Breast epithelium (tissue), 4 donors: ENCODE data around the gene PPM1M. TPM values are rescaled to one million over a fixed set of nuclear protein-coding genes. Genes with fewer than 3 reads are reported as not detected.

ENCODE experiments used
- DNase-seq, 2 donors: peaks; one replicate each; pipeline ENCODE4 v3.0.0-alpha.2; 2019; ENCODE audit warnings: low spot score in 2 of 2
- H3K27ac ChIP-seq, 2 donors: fragments of 200-600 bp; sonication (generic) in 1 of 2; one replicate each; pipeline ENCODE4 v1.5.1; 2016 to 2019; ENCODE audit warnings: mild to moderate bottlenecking in 1 of 2
- H3K27me3 ChIP-seq, 2 donors: fragments of 200-600 bp; sonication (generic) in 1 of 2; one replicate each; pipeline versions ENCODE4 v1.5.1 to v1.6.0; 2017 to 2019; ENCODE audit warnings: control low read depth in 1 of 2, mild to moderate bottlenecking in 1 of 2
- H3K36me3 ChIP-seq: fragments of 200-600 bp; one replicate; pipeline ENCODE4 v1.5.1; 2019
- H3K4me1 ChIP-seq, 2 donors: fragments of 200-600 bp; sonication (generic); one replicate each; pipeline ENCODE4 v1.5.1; 2016 to 2019; ENCODE audit warnings: control low read depth in 1 of 2
- H3K4me3 ChIP-seq, 3 donors: fragments of 200-600 bp; sonication (generic); 1 replicate in 2 of 3; 2 replicates in 1 of 3; pipeline ENCODE4 v1.5.1; 2016 to 2019; ENCODE audit warnings: mild to moderate bottlenecking in 3 of 3, moderate library complexity in 2 of 3
- H3K9me3 ChIP-seq, 2 donors: fragments of 200-600 bp; sonication (generic) in 1 of 2; one replicate each; pipeline ENCODE4 v1.5.1; 2016 to 2019; ENCODE audit warnings: control low read depth in 1 of 2
- POLR2A ChIP-seq: fragments of 450-650 bp; IDR thresholded peaks from one replicate; pipeline ENCODE4 v1.6.1; 2016; ENCODE audit warnings: antibody characterized with exemption, mild to moderate bottlenecking, moderate library complexity
- POLR2AphosphoS5 ChIP-seq, 3 donors: sonication (generic); formaldehyde crosslinking; IDR thresholded peaks; one replicate each; pipeline ENCODE4 v1.6.1; 2017; ENCODE audit warnings: antibody characterized with exemption in 3 of 3
- intact Hi-C: fragments of 100-400 bp; cut with DNase I; formaldehyde crosslinking; loops from one replicate; pipeline ENCODE4 v1.15.1; 2023; ENCODE audit warnings: low total_unique reads
- total RNA-seq, 3 donors: library from RNA; depleted of rRNA; stranded (reverse); fragments of >200 nt; gene quantifications; one replicate each; pipeline ENCODE4 v1.1.0, GENCODE V29; 2016
- TF ChIP-seq, protein P1 (sequence below), 3 donors: fragments of 450-650 bp; IDR thresholded peaks; one replicate each; pipeline ENCODE4 v1.5.1; 2016 to 2017; ENCODE audit warnings: antibody characterized with exemption in 3 of 3, mild to moderate bottlenecking in 3 of 3, moderate library complexity in 3 of 3

Gene PPM1M
- 10 to 100 TPM; 15.4 to 31.2 (median 20.2) TPM for total RNA-seq

DNA sequence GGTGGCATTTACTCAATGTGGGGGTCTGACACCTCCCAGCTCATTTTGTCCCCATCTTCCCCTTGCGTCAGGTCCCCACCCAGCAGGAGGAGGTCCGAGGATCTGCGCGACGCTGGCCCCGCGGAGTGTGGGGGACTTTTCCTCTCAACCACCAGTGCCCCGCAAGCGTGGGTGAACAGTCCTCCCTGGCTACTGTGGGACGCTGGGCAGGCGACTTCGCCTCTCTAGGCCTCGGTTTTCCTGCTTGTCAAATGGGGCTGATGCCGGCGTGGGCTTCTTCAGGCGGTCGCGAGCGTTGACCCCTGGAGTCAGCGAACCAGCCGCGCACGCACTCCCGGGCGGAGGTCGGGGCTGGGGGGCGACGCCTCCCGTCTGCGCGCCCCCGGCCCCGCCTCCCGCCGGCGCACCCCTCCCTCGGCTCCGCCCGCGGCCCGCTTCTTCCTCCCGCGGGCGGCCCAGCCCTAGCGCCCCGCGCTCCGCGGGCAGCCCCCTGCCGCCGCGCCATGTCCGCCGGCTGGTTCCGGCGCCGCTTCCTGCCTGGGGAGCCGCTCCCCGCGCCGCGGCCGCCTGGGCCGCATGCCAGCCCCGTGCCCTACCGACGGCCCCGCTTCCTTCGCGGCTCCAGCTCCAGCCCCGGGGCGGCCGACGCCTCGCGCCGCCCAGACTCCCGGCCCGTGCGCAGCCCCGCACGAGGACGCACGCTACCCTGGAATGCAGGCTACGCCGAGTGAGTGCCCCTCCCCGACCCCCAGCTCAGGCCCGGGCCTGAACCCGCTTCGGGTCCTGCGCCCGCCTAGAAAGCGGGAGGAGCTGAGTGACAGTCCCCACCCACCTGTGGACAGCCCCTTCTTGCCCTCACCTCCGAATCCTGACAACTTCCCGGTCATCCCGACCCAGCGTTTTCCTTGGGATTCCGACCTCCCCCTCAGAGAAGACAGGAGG lies at the start of gene PPM1M:
PPM1M (plus strand) TSS at position 438 of the 942 bp plus-strand sequence; CDS start at position 504, 66 bp downstream.
- H3K4me3 ChIP-seq: peak within 1 kb of the TSS; percentile 55 to 90 (median 71)
- TF ChIP-seq, protein P1, sequence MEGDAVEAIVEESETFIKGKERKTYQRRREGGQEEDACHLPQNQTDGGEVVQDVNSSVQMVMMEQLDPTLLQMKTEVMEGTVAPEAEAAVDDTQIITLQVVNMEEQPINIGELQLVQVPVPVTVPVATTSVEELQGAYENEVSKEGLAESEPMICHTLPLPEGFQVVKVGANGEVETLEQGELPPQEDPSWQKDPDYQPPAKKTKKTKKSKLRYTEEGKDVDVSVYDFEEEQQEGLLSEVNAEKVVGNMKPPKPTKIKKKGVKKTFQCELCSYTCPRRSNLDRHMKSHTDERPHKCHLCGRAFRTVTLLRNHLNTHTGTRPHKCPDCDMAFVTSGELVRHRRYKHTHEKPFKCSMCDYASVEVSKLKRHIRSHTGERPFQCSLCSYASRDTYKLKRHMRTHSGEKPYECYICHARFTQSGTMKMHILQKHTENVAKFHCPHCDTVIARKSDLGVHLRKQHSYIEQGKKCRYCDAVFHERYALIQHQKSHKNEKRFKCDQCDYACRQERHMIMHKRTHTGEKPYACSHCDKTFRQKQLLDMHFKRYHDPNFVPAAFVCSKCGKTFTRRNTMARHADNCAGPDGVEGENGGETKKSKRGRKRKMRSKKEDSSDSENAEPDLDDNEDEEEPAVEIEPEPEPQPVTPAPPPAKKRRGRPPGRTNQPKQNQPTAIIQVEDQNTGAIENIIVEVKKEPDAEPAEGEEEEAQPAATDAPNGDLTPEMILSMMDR (IDR thresholded peaks at IDR 0.05): no peak
- TF ChIP-seq POLR2A: peak; percentile 15
- no peaks in the 10 kb centered on the region for H3K36me3 ChIP-seq
- H3K9me3 ChIP-seq: no peaks in the 10 kb centered on the region
- H3K27ac ChIP-seq: peak within 1 kb of the TSS; percentile 85 to 95
- DNase-seq: no peak
- no peaks in the 10 kb centered on the region for H3K27me3 ChIP-seq
- intact Hi-C loops: no loop called here
- H3K4me1 ChIP-seq: peaks cover 0 to 6% of the 10 kb centered on the region in 2 donors

- Histone ChIP-seq H3K4me3 (no peak overlapping the region), H3K27ac (peak overlapping the region; percentile 84 to 87), H3K36me3 (no peaks in the 10 kb centered on the region), H3K27me3 (no peaks in the 10 kb centered on the region), H3K4me1 (peaks cover 5 to 15% of the 10 kb centered on the region in 2 donors), H3K9me3 (no peaks in the 10 kb centered on the region)
- intact Hi-C loops: no loop called here
- TF ChIP-seq POLR2A (no peak), POLR2AphosphoS5 (IDR thresholded peaks at IDR 0.05) (peak in 2 of 3 donors; percentile 31 to 45)
- TF ChIP-seq, protein P1 (IDR thresholded peaks at IDR 0.05): no peak
- DNase-seq: peak in 1 of 2 donors; percentile 72
These were observed 49.7 kb upstream of the PPM1M start for GRCh38 chr3:52195823-52196331.

DNA sequence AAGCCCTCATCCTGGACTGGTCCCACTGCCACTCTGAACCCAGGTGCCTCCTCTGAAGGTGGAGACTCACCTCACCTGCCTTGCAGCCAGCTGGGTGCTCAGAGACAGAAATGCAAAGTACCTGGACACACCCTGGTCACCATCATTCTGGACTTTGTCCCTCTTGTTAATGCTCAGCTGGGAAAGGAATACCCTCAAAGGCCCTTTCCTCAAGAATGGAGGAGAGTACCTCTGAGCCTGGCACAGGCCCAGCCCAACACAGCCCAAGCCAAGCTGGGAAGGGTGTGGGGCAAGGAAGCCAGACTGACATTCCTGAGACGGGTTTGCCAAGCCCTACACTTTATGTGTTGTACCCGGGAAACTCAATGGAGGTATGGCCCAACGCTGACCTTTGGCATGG lies 48.6 kb upstream of the PPM1M start:
- Histone ChIP-seq H3K4me1 (peaks cover 5 to 15% of the 10 kb centered on the region in 2 donors), H3K4me3 (peak overlapping the region in 1 of 3 donors; percentile 77), H3K27ac (peak overlapping the region; percentile 84 to 87), H3K36me3 (no peaks in the 10 kb centered on the region), H3K27me3 (no peaks in the 10 kb centered on the region), H3K9me3 (no peaks in the 10 kb centered on the region)
- intact Hi-C loops: no loop called here
- TF ChIP-seq POLR2A: no peak
- TF ChIP-seq, protein P1 (IDR thresholded peaks at IDR 0.05): no peak
- TF ChIP-seq POLR2AphosphoS5 (IDR thresholded peaks at IDR 0.05): no peak
- no peak for DNase-seq

- TF ChIP-seq POLR2AphosphoS5 (IDR thresholded peaks at IDR 0.05) (no peak), POLR2A (no peak)
- TF ChIP-seq, protein P1 (IDR thresholded peaks at IDR 0.05): no peak
- Histone ChIP-seq H3K27ac (peak overlapping the region; percentile 84 to 87), H3K9me3 (no peaks in the 10 kb centered on the region), H3K4me3 (peak overlapping the region; percentile 74 to 78 (median 77)), H3K4me1 (peaks cover 5 to 15% of the 10 kb centered on the region in 2 donors), H3K36me3 (no peaks in the 10 kb centered on the region), H3K27me3 (no peaks in the 10 kb centered on the region)
- intact Hi-C loops: no loop called here
- DNase-seq: no peak
These were observed 48.1 kb upstream of the PPM1M start for GRCh38 chr3:52197499-52197841.
